ENCODE measurements around the gene MED10. TPM values are rescaled to one million over a fixed set of nuclear protein-coding genes. Genes with fewer than 3 reads are reported as not detected.

MED10 gene
- total and polyA plus RNA-seq, 2 donors (not counting 3 experiments of a cell fraction or from before 2014, with no cell fraction given) = 55.6 to 56.3 TPM

DNA sequence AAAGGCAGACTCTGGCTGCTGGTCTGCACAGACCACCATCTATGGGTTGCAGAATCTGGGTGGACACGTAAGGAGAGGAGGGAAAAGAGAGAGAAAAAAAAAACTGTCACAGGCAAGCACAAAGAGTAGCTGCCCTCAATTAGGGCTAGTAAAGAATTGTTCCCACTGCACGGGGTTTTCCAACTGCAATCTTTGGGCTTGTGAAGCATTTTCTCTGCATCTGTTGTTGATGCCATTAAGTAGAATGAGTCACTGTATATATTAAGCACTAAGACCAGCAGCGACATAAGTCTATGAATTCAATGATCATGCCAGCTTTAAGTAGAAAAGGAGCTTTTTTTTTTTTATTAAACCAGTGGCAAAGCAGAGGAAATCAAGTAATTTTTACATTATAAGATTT, 40.2 kb downstream of the MED10 start:
- Histone ChIP-seq H3K9me3 (replicated peaks; ENCODE audit: control insufficient read depth, insufficient read depth, low read length) (no peaks in the 10 kb centered on the region), H3K27me3 (ENCODE audit: control insufficient read depth in 2 of 2, insufficient read depth in 2 of 2, low read length in 2 of 2) (no peaks in the 10 kb centered on the region), H3K79me2 (ENCODE audit: control insufficient read depth, insufficient read depth, low read length) (no peaks in the 10 kb centered on the region), H3K4me2 (ENCODE audit: insufficient read depth, low read length) (no peak overlapping the region), H2AFZ (ENCODE audit: low read depth, low read length) (no peak overlapping the region), H3K27ac (ENCODE audit: insufficient read depth, low read depth, low read length) (no peak overlapping the region), H3K9me1 (replicated peaks; ENCODE audit: control insufficient read depth, extremely low read depth, insufficient read depth, low read length) (no peaks in the 10 kb centered on the region), H3K4me3 (replicated peaks in 1 of 3; ENCODE audit: insufficient read depth in 1 of 3, low read depth in 1 of 3, low read length in 3 of 3) (no peak overlapping the region), H3K36me3 (ENCODE audit: control insufficient read depth in 2 of 2, extremely low read depth in 1 of 2, insufficient read depth in 2 of 2, low read length in 2 of 2) (no peaks in the 10 kb centered on the region), H3K4me1 (ENCODE audit: control insufficient read depth, extremely low read depth, insufficient read depth, low read length) (no peaks in the 10 kb centered on the region), H3K9ac (replicated peaks; ENCODE audit: extremely low read depth, insufficient read depth, low read length) (no peak overlapping the region), H4K20me1 (replicated peaks; ENCODE audit: control insufficient read depth, extremely low read depth, insufficient read depth, low read length) (no peaks in the 10 kb centered on the region)
- no peak for DNase-seq (ENCODE audit: low read depth, low spot score)
- no TSS peak for BruUV-seq (replicated peaks)
- intact Hi-C loops (cut with micrococcal nuclease) (no loop called here), dilution Hi-C loops (cut with MboI; ENCODE audit: extremely low pct_ligation_motif_present, low sequenced_read_pairs) (no loop called here)
- TF ChIP-seq POLR2A (IDR thresholded peaks at IDR 0.05; ENCODE audit: low read depth, low read length) (no peak), POLR2AphosphoS5 (IDR thresholded peaks at IDR 0.05; ENCODE audit: insufficient read depth, low read depth, low read length) (no peak)
- TF ChIP-seq, protein P1, sequence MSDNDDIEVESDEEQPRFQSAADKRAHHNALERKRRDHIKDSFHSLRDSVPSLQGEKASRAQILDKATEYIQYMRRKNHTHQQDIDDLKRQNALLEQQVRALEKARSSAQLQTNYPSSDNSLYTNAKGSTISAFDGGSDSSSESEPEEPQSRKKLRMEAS (IDR thresholded peaks at IDR 0.05; ENCODE audit: insufficient read depth, insufficient read length) = no peak
- no peak for FAIRE-seq
- ChIA-PET CTCF (interaction anchor here (1.0 kb wide), 1 partner anchor 97 kb away, joined by 3 read pairs; no protein-coding TSS in a partner anchor), POLR2A (no interaction called here)

DNA sequence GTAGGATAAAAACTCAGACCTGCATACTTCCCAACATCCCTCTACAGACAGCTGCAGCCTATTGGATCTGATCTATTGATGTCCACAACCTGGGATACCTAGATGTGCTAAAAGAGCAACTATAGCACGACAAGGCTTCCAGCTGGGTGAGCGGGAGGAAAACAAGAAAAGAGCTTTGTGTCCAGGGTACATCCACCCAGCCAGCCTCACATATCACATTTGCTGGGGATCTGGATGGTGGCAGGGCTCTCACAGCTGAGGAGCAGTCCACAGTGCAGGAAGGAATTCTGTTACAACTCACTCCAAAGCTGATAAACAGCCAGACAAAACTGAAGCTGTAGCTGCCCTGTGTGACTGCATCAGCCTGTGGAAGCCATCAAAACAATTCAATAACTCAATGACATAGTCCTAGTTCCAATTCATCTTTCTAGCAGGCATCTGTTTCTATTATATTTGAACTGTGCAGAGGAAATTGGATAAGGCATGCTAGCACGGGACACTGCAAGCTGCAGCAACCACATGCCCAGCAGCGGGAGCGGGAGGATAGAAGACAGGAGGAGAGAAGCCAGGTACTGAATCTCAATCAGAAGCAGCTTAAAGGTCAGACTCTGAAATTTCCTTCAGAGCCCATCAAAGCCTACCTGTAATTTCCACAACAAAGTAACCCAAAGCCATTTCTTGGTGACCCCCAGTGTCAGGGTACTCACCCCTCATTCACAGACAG, 45.0 kb downstream of the MED10 start:
- Histone ChIP-seq H3K36me3 (ENCODE audit: control insufficient read depth in 2 of 2, extremely low read depth in 1 of 2, insufficient read depth in 2 of 2, low read length in 2 of 2) (no peaks in the 10 kb centered on the region), H3K4me2 (ENCODE audit: insufficient read depth, low read length) (no peak overlapping the region), H3K9me1 (replicated peaks; ENCODE audit: control insufficient read depth, extremely low read depth, insufficient read depth, low read length) (no peaks in the 10 kb centered on the region), H3K27ac (ENCODE audit: insufficient read depth, low read depth, low read length) (no peak overlapping the region), H3K4me3 (replicated peaks in 1 of 3; ENCODE audit: insufficient read depth in 1 of 3, low read depth in 1 of 3, low read length in 3 of 3) (no peak overlapping the region), H3K4me1 (ENCODE audit: control insufficient read depth, extremely low read depth, insufficient read depth, low read length) (no peaks in the 10 kb centered on the region), H3K9me3 (replicated peaks; ENCODE audit: control insufficient read depth, insufficient read depth, low read length) (no peaks in the 10 kb centered on the region), H3K27me3 (ENCODE audit: control insufficient read depth in 2 of 2, insufficient read depth in 2 of 2, low read length in 2 of 2) (no peaks in the 10 kb centered on the region), H3K9ac (replicated peaks; ENCODE audit: extremely low read depth, insufficient read depth, low read length) (no peak overlapping the region), H2AFZ (ENCODE audit: low read depth, low read length) (no peak overlapping the region), H3K79me2 (ENCODE audit: control insufficient read depth, insufficient read depth, low read length) (no peaks in the 10 kb centered on the region), H4K20me1 (replicated peaks; ENCODE audit: control insufficient read depth, extremely low read depth, insufficient read depth, low read length) (no peaks in the 10 kb centered on the region)
- dilution Hi-C loops (cut with MboI; ENCODE audit: extremely low pct_ligation_motif_present, low sequenced_read_pairs) (no loop called here), intact Hi-C loops (cut with micrococcal nuclease) (no loop called here)
- BruUV-seq (replicated peaks) = no TSS peak
- POLR2A ChIA-PET = no interaction called here
- TF ChIP-seq JUN (IDR thresholded peaks at IDR 0.05; ENCODE audit: borderline replicate concordance, insufficient read depth, insufficient read length, low read depth) = no peak
- TF ChIP-seq, protein P1 (IDR thresholded peaks at IDR 0.05; ENCODE audit: insufficient read depth, insufficient read length) = no peak
- no peak for TF ChIP-seq POLR2AphosphoS5 (IDR thresholded peaks at IDR 0.05; ENCODE audit: insufficient read depth, low read depth, low read length)
- TF ChIP-seq CTCF (IDR thresholded peaks at IDR 0.05; ENCODE audit: extremely low read depth in 1 of 2, insufficient read depth in 1 of 2, low read depth in 1 of 2, low read length in 2 of 2) = no peak
- no peak for TF ChIP-seq POLR2A (IDR thresholded peaks at IDR 0.05; ENCODE audit: low read depth, low read length)
- no peak for TF ChIP-seq FOS (IDR thresholded peaks at IDR 0.05; ENCODE audit: borderline replicate concordance, insufficient read depth, low read length)
- no peak for TF ChIP-seq GATA2 (IDR thresholded peaks at IDR 0.05; ENCODE audit: insufficient read depth, insufficient read length, low read depth, low read length)
- DNase-seq (ENCODE audit: low read depth, low spot score) = no peak
- FAIRE-seq = no peak
- CTCF ChIA-PET = interaction anchor here (1.0 kb wide), 1 partner anchor 14 kb away, joined by 3 read pairs; no protein-coding TSS in a partner anchor

Measured in endothelial cell of umbilical vein (primary cell).